Mesothelial cell of epicardium (in vitro differentiated cells): Measurements from ENCODE around the gene GPSM1. TPM values are rescaled to one million over a fixed set of nuclear protein-coding genes. Genes with fewer than 3 reads are reported as not detected.

Experiments
- DNase-seq, 2 experiments: peaks; one replicate each; pipeline ENCODE4 v3.0.0; 2021; ENCODE audit warnings: low spot score in 2 of 2; ENCODE audit not compliant: unreplicated experiment in 2 of 2
- H3K27ac Mint-ChIP-seq: 2 replicates; pipeline ENCODE4 v1.8.0; 2021; ENCODE audit warnings: mixed read lengths
- H3K27me3 Mint-ChIP-seq: 2 replicates; pipeline ENCODE4 v1.8.0; 2021; ENCODE audit warnings: low read depth, mixed read lengths
- H3K36me3 Mint-ChIP-seq: 2 replicates; pipeline ENCODE4 v1.8.0; 2021; ENCODE audit warnings: mixed read lengths
- H3K4me1 Mint-ChIP-seq: 2 replicates; pipeline ENCODE4 v1.8.0; 2021; ENCODE audit warnings: mixed read lengths
- H3K4me3 Mint-ChIP-seq: 2 replicates; pipeline ENCODE4 v1.8.0; 2021; ENCODE audit warnings: mild to moderate bottlenecking, moderate library complexity, mixed read lengths
- H3K9me3 Mint-ChIP-seq: 2 replicates; pipeline ENCODE4 v1.8.0; 2021; ENCODE audit warnings: mixed read lengths
- total RNA-seq: library from RNA; stranded (reverse); gene quantifications from 3 replicates; pipeline ENCODE4 v1.2.1, GENCODE V29; 2021
- TF ChIP-seq, protein P1 (sequence below): fragments of 200-600 bp; sonication (generic); IDR thresholded peaks from one replicate; pipeline ENCODE4 v1.5.0; 2021; ENCODE audit warnings: antibody characterized with exemption; ENCODE audit not compliant: unreplicated experiment

Gene GPSM1
- total RNA-seq, 1 donor from 2014 or later = 102 TPM

DNA sequence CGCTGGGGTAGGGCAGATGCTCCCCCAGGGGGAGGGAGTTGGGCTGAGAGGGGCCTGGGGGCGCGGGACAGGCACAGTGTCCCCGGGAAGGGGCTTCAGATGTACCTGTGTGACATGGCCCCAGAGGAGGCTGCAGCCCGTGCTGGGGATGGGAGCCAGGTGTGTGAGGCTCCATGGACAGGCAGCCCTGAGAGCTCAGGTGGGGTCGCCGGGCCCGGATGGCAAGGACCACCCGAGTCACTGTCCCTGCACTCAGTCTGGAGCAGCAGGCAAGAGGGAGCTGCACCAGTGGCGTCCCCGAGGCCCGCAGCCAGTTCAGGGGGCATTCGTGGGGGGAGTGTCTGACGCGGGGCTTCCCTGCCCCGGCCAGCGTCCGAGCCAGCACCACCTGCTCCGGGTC lies 42.4 kb upstream of the GPSM1 start:
- H3K36me3 Mint-ChIP-seq = no peaks in the 10 kb centered on the region
- peaks cover 30% of the 10 kb centered on the region for H3K27me3 Mint-ChIP-seq
- TF ChIP-seq, protein P1, sequence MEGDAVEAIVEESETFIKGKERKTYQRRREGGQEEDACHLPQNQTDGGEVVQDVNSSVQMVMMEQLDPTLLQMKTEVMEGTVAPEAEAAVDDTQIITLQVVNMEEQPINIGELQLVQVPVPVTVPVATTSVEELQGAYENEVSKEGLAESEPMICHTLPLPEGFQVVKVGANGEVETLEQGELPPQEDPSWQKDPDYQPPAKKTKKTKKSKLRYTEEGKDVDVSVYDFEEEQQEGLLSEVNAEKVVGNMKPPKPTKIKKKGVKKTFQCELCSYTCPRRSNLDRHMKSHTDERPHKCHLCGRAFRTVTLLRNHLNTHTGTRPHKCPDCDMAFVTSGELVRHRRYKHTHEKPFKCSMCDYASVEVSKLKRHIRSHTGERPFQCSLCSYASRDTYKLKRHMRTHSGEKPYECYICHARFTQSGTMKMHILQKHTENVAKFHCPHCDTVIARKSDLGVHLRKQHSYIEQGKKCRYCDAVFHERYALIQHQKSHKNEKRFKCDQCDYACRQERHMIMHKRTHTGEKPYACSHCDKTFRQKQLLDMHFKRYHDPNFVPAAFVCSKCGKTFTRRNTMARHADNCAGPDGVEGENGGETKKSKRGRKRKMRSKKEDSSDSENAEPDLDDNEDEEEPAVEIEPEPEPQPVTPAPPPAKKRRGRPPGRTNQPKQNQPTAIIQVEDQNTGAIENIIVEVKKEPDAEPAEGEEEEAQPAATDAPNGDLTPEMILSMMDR = no peak
- H3K4me1 Mint-ChIP-seq = peaks cover 3% of the 10 kb centered on the region
- no peak overlapping the region for H3K4me3 Mint-ChIP-seq
- no peak overlapping the region for H3K27ac Mint-ChIP-seq
- DNase-seq = no peak
- H3K9me3 Mint-ChIP-seq = no peaks in the 10 kb centered on the region

DNA sequence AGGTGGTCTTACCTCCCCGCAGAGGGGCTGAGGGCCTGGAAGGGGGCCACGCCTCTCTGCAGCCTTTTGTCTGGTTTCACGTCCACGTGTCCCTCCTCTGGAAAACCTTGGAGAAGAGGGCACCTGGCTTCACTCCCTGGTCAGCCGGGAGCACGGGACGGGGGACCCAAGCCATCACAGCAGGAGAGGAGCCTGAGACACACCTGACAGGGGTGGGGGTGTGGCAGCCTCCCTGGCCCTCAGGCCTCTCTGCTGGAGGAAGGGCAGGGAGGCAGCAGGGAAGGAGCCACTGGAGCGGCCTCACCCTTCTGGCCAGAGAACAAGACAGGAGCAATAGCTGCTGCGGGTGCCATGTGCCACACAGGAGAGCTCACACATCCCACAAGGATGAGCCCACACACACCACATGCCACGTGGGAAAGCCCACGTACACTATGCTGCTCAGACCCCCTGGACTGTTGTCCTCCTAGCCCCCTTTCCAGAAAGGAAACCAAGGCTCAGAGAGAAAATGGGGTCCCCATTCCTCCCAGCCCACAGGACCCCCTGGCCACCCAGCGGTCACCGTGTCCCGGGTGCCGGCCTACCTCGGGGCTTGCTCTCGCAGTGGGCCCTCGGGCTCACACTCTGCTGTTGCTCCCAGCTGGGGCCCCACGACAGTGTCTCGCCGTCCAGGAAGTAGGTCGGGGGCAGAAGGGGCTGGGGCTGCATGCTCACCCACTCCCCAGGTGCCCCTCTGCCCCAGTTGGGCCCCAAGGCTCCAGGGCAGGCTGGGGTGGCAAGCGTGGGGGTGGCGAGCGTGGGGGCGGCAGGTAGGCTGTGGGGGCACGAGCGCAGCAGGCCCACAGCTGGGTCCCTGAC lies 41.6 kb upstream of the GPSM1 start:
- peaks cover 28% of the 10 kb centered on the region for H3K27me3 Mint-ChIP-seq
- no peaks in the 10 kb centered on the region for H3K36me3 Mint-ChIP-seq
- H3K27ac Mint-ChIP-seq = no peak overlapping the region
- TF ChIP-seq, protein P1 = no peak
- H3K9me3 Mint-ChIP-seq = no peaks in the 10 kb centered on the region
- H3K4me1 Mint-ChIP-seq = peaks cover 3% of the 10 kb centered on the region
- H3K4me3 Mint-ChIP-seq = no peak overlapping the region
- DNase-seq = no peak

DNA sequence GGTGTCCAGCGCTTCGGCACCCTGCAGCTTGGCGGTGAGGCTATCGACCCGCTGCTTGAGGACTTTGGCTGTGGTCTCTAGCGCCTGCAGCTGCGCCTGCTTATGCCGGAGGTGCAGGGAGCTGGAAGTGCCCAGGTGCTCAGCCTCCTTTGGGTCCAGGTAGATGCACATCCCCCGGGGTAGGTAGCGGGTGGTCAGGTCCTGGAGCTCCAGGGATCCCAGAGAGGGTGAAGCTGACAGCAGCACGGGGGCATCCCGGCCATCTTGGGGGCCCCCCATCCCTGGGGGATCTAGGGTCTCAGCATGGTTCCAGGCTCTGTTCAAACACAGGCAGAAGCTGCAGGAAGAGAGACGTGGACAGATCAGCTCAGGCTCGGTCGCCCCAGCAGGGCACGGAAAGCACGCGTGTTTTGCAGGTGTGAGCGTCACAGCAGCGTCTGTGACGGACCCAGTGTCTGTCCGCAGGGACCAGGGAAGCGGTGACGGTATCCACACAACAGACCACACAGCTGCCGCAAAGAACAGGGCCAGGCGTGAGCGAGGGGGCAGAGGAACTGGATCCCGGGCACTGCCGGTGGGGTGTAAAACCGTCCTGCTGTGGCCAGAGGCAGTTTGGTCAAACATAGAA lies 40.9 kb upstream of the GPSM1 start:
- Mint-ChIP-seq H3K27ac (no peak overlapping the region), H3K27me3 (peaks cover 28% of the 10 kb centered on the region), H3K36me3 (no peaks in the 10 kb centered on the region), H3K4me3 (no peak overlapping the region), H3K9me3 (no peaks in the 10 kb centered on the region), H3K4me1 (peaks cover 3% of the 10 kb centered on the region)
- TF ChIP-seq, protein P1 = no peak
- no peak for DNase-seq

DNA sequence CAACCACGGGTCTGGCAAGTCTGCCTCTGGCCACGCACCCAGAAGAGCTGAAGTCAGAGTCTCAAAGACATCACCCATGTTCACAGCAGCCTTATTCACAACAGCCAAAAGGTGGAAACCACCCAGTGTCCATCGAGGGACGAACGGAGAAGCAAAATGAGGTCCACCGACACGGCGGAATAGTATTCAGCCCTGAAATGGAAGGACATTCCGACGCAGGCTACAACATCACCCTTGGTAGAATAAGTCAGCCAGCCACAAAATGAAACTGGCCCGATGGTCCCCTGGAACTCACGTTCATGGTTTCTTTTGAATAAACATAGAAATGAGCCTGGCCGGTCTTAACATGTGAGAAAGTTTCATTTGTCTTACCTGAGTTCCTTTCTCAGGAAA lies 40.4 kb upstream of the GPSM1 start:
- H3K4me3 Mint-ChIP-seq = no peak overlapping the region
- no peak overlapping the region for H3K27ac Mint-ChIP-seq
- peaks cover 3% of the 10 kb centered on the region for H3K4me1 Mint-ChIP-seq
- no peaks in the 10 kb centered on the region for H3K36me3 Mint-ChIP-seq
- TF ChIP-seq, protein P1 = no peak
- H3K9me3 Mint-ChIP-seq = no peaks in the 10 kb centered on the region
- DNase-seq = no peak
- H3K27me3 Mint-ChIP-seq = peaks cover 28% of the 10 kb centered on the region

DNA sequence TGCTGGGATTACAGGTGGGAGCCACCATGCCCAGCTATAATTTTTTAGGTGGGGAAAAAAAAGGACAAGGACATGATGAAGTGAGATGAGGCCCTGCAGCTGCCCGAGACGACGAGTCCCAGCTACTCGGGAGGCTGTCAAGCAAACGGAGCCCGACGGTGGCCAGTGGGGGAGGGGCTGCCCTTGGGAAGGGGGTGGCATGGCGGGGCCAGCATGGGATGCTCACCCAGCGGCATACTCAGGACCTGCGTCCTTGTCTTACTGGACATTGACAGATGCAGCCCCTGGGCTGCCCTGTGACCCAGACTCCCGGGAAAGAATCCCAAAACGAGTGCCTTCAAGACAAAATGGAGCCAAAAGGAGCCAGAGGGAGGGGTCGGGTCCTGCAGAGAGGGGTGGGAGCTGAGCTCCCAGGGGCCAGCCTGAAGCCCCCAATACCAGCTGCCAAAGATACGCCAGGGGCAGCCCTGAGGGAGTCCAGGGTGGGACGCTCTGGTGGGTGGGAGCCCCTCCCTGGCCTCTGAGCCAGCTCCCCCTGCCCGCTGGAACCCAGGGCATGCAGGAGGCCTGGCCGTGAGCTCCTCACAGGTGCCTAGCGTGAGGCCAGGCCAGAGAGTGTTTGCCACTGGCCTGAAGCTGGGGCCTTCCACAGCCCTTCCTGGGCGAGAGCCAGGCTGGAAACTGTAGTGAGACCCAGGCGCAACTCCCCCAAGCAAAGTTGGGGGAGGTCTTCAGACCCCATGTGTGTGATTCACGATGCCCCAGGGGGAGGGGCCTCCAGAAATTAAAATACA lies 39.2 kb upstream of the GPSM1 start:
- TF ChIP-seq, protein P1 = no peak
- Mint-ChIP-seq H3K4me3 (no peak overlapping the region), H3K9me3 (no peaks in the 10 kb centered on the region), H3K36me3 (no peaks in the 10 kb centered on the region), H3K27ac (no peak overlapping the region), H3K4me1 (peaks cover 3% of the 10 kb centered on the region), H3K27me3 (peaks cover 28% of the 10 kb centered on the region)
- no peak for DNase-seq
